ENCODE measurements around the gene CENPP. TPM values are rescaled to one million over a fixed set of nuclear protein-coding genes. Genes with fewer than 3 reads are reported as not detected.
A peak's percentile ranks its signal among the peaks of the same experiment; 100 is the strongest.
"Not testable (repeated sequence)": the region's sequence is repeated elsewhere in the genome, so short reads cannot be mapped to it uniquely, and the experiment has no call there.

Gene CENPP
- polyA plus RNA-seq, 3 donors from 2014 or later, result 4.5 to 9.7 (median 4.7) TPM

GRCh38 chr9:92617195-92617813, 291.6 kb downstream of the CENPP start:
- H3K4me1 Mint-ChIP-seq, result no peaks in the 10 kb centered on the region
- H3K4me3 Mint-ChIP-seq, result no peak overlapping the region
- peaks cover 7 to 43% (median 24%) of the 10 kb centered on the region in 3 donors for H3K36me3 Mint-ChIP-seq

GRCh38 chr9:92617951-92618510, 292.3 kb downstream of the CENPP start:
- Mint-ChIP-seq H3K27me3 (ENCODE audit: low read depth in 3 of 3) (peaks cover 0 to 2% (median 0%) of the 10 kb centered on the region in 3 donors), H3K27ac (peak overlapping the region in 1 of 6 donors; percentile 64), H3K4me3 (no peak overlapping the region), H3K9me3 (no peaks in the 10 kb centered on the region), H3K4me1 (no peaks in the 10 kb centered on the region), H3K36me3 (peaks cover 7 to 47% (median 24%) of the 10 kb centered on the region in 3 donors)
- DNase-seq, result no peak

More at GRCh38 chr9:92617195-92617813, 291.6 kb downstream of the CENPP start:
- H3K27me3 Mint-ChIP-seq (ENCODE audit: low read depth in 3 of 3), result peaks cover 0 to 2% (median 0%) of the 10 kb centered on the region in 3 donors
- no peak for DNase-seq
- H3K9me3 Mint-ChIP-seq, result no peaks in the 10 kb centered on the region
- H3K27ac Mint-ChIP-seq, result no peak overlapping the region

- Mint-ChIP-seq H3K36me3 (peaks cover 11 to 49% (median 24%) of the 10 kb centered on the region in 3 donors), H3K4me3 (no peak overlapping the region), H3K9me3 (no peaks in the 10 kb centered on the region)
Observed at GRCh38 chr9:92618633-92619225, 293.0 kb downstream of the CENPP start.

GRCh38 chr9:92619601-92620300, 294.0 kb downstream of the CENPP start:
- H3K27ac Mint-ChIP-seq, result no peak overlapping the region
- H3K36me3 Mint-ChIP-seq, result peaks cover 13 to 48% (median 20%) of the 10 kb centered on the region in 3 donors

More at GRCh38 chr9:92618633-92619225, 293.0 kb downstream of the CENPP start:
- Mint-ChIP-seq H3K4me1 (no peaks in the 10 kb centered on the region), H3K27me3 (ENCODE audit: low read depth in 3 of 3) (peaks cover 0 to 2% (median 0%) of the 10 kb centered on the region in 3 donors), H3K27ac (no peak overlapping the region)
- DNase-seq, result no peak

GRCh38 chr9:92620845-92621244, 295.1 kb downstream of the CENPP start:
- Mint-ChIP-seq H3K27me3 (ENCODE audit: low read depth in 3 of 3) (peaks cover 0 to 2% (median 0%) of the 10 kb centered on the region in 3 donors), H3K27ac (no peak overlapping the region), H3K36me3 (peaks cover 10 to 40% (median 16%) of the 10 kb centered on the region in 3 donors)

More at GRCh38 chr9:92619601-92620300, 294.0 kb downstream of the CENPP start:
- Mint-ChIP-seq H3K4me3 (no peak overlapping the region), H3K4me1 (no peaks in the 10 kb centered on the region), H3K9me3 (no peaks in the 10 kb centered on the region), H3K27me3 (ENCODE audit: low read depth in 3 of 3) (peaks cover 0 to 2% (median 0%) of the 10 kb centered on the region in 3 donors)
- DNase-seq, result no peak

GRCh38 chr9:92623936-92624335, 298.2 kb downstream of the CENPP start:
- not testable (repeated sequence) for H3K4me1 Mint-ChIP-seq
- peak overlapping the region in 1 of 6 donors; percentile 8 for H3K27ac Mint-ChIP-seq

More at GRCh38 chr9:92620845-92621244, 295.1 kb downstream of the CENPP start:
- Mint-ChIP-seq H3K4me3 (no peak overlapping the region), H3K9me3 (no peaks in the 10 kb centered on the region), H3K4me1 (no peaks in the 10 kb centered on the region)
- no peak for DNase-seq

GRCh38 chr9:92626484-92626883, 300.7 kb downstream of the CENPP start:
- Mint-ChIP-seq H3K9me3 (no peaks in the 10 kb centered on the region), H3K36me3 (peaks cover 15 to 41% (median 35%) of the 10 kb centered on the region in 3 donors), H3K4me1 (peaks cover 0 to 1% of the 10 kb centered on the region in 2 donors), H3K27ac (peak overlapping the region in 1 of 6 donors; percentile 55), H3K27me3 (ENCODE audit: low read depth in 3 of 3) (peaks cover 0 to 4% (median 1%) of the 10 kb centered on the region in 3 donors), H3K4me3 (peak overlapping the region in 1 of 5 donors; percentile 22)
- DNase-seq, result no peak

More at GRCh38 chr9:92623936-92624335, 298.2 kb downstream of the CENPP start:
- not testable (repeated sequence) for DNase-seq; H3K9me3 Mint-ChIP-seq; H3K27me3 Mint-ChIP-seq (ENCODE audit: low read depth in 3 of 3); H3K4me3 Mint-ChIP-seq
- peaks cover 8 to 32% (median 28%) of the 10 kb centered on the region in 3 donors for H3K36me3 Mint-ChIP-seq

- Mint-ChIP-seq H3K27me3 (ENCODE audit: low read depth in 3 of 3) (peaks cover 0 to 4% (median 1%) of the 10 kb centered on the region in 3 donors), H3K36me3 (peaks cover 15 to 40% (median 34%) of the 10 kb centered on the region in 3 donors), H3K4me3 (no peak overlapping the region), H3K9me3 (no peaks in the 10 kb centered on the region), H3K4me1 (peaks cover 0 to 7% of the 10 kb centered on the region in 2 donors), H3K27ac (no peak overlapping the region)
- DNase-seq, result no peak
Observed at GRCh38 chr9:92627651-92628050, 301.9 kb downstream of the CENPP start.

- Mint-ChIP-seq H3K4me1 (peaks cover 0 to 7% of the 10 kb centered on the region in 2 donors), H3K27me3 (ENCODE audit: low read depth in 3 of 3) (peaks cover 0 to 4% (median 1%) of the 10 kb centered on the region in 3 donors), H3K36me3 (peaks cover 24 to 48% (median 24%) of the 10 kb centered on the region in 3 donors), H3K4me3 (no peak overlapping the region), H3K9me3 (no peaks in the 10 kb centered on the region), H3K27ac (no peak overlapping the region)
- DNase-seq, result peak; percentile 16 to 30 (median 22)
Observed at GRCh38 chr9:92631452-92632343, 305.9 kb downstream of the CENPP start.

GRCh38 chr9:92632641-92633040, 306.9 kb downstream of the CENPP start:
- Mint-ChIP-seq H3K27ac (no peak overlapping the region), H3K4me1 (peaks cover 0 to 7% of the 10 kb centered on the region in 2 donors), H3K36me3 (peaks cover 18 to 49% (median 23%) of the 10 kb centered on the region in 3 donors), H3K27me3 (ENCODE audit: low read depth in 3 of 3) (peaks cover 0 to 4% (median 1%) of the 10 kb centered on the region in 3 donors), H3K9me3 (no peaks in the 10 kb centered on the region), H3K4me3 (no peak overlapping the region)
- DNase-seq, result no peak

- Mint-ChIP-seq H3K9me3 (no peaks in the 10 kb centered on the region), H3K4me3 (no peak overlapping the region), H3K36me3 (peaks cover 20 to 51% (median 23%) of the 10 kb centered on the region in 3 donors), H3K4me1 (peaks cover 0 to 7% of the 10 kb centered on the region in 2 donors), H3K27ac (no peak overlapping the region), H3K27me3 (ENCODE audit: low read depth in 3 of 3) (peaks cover 1 to 4% (median 2%) of the 10 kb centered on the region in 3 donors)
- no peak for DNase-seq
Observed at GRCh38 chr9:92633614-92634278, 308.0 kb downstream of the CENPP start.

Data from immature natural killer cell (primary cell).